Measurements from ENCODE around the gene HOXB3. TPM values are rescaled to one million over a fixed set of nuclear protein-coding genes. Genes with fewer than 3 reads are reported as not detected.
A peak's percentile ranks its signal among the peaks of the same experiment; 100 is the strongest.

The HOXB3 gene
- total RNA-seq, 6 donors from 2014 or later, result 2.9 to 12.6 (median 7.9) TPM

- H3K27ac ChIP-seq, result peak overlapping the region; percentile 80 to 94 (median 86)
- H3K9me3 ChIP-seq, result no peaks in the 10 kb centered on the region
- H3K4me3 ChIP-seq, result peak overlapping the region in 2 of 4 donors; percentile 47 to 48
- DNase-seq, result peak in 1 of 2 donors; percentile 77
- TF ChIP-seq EP300 (IDR thresholded peaks at IDR 0.05) (no peak), POLR2AphosphoS5 (IDR thresholded peaks at IDR 0.05) (peak in 1 of 2 donors; percentile 42)
- peaks cover 18 to 33% (median 22%) of the 10 kb centered on the region in 4 donors for H3K4me1 ChIP-seq
- H3K36me3 ChIP-seq, result no peaks in the 10 kb centered on the region
- WGBS, 2 donors, result 24 to 26% methylated on average over 26 of the region's 26 CpGs
- ATAC-seq (ENCODE audit: low FRiP score in 2 of 2), result no peak
- H3K27me3 ChIP-seq, result peaks cover 0 to 83% (median 45%) of the 10 kb centered on the region in 4 donors
Observed at GRCh38 chr17:48579760-48580554, 10.1 kb downstream of the HOXB3 start.

GRCh38 chr17:48579471-48579759 is 10.6 kb downstream of the HOXB3 start:
- DNase-seq (no peak), ATAC-seq (ENCODE audit: low FRiP score in 2 of 2) (no peak)
- peak overlapping the region; percentile 80 to 94 (median 86) for H3K27ac ChIP-seq
- peaks cover 0 to 83% (median 43%) of the 10 kb centered on the region in 4 donors for H3K27me3 ChIP-seq
- TF ChIP-seq, protein P1, sequence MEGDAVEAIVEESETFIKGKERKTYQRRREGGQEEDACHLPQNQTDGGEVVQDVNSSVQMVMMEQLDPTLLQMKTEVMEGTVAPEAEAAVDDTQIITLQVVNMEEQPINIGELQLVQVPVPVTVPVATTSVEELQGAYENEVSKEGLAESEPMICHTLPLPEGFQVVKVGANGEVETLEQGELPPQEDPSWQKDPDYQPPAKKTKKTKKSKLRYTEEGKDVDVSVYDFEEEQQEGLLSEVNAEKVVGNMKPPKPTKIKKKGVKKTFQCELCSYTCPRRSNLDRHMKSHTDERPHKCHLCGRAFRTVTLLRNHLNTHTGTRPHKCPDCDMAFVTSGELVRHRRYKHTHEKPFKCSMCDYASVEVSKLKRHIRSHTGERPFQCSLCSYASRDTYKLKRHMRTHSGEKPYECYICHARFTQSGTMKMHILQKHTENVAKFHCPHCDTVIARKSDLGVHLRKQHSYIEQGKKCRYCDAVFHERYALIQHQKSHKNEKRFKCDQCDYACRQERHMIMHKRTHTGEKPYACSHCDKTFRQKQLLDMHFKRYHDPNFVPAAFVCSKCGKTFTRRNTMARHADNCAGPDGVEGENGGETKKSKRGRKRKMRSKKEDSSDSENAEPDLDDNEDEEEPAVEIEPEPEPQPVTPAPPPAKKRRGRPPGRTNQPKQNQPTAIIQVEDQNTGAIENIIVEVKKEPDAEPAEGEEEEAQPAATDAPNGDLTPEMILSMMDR (IDR thresholded peaks at IDR 0.05), result no peak
- TF ChIP-seq POLR2A (IDR thresholded peaks at IDR 0.05), result no peak
- TF ChIP-seq POLR2AphosphoS5 (IDR thresholded peaks at IDR 0.05), result no peak
- no peak for TF ChIP-seq EP300 (IDR thresholded peaks at IDR 0.05)
- 14 to 23% methylated on average over 7 of the region's 7 CpGs for WGBS, 2 donors
- peak overlapping the region in 2 of 4 donors; percentile 53 to 57 for H3K4me3 ChIP-seq
- H3K4me1 ChIP-seq, result peaks cover 17 to 30% (median 19%) of the 10 kb centered on the region in 4 donors
- no peaks in the 10 kb centered on the region for H3K9me3 ChIP-seq
- H3K36me3 ChIP-seq, result no peaks in the 10 kb centered on the region

DNA sequence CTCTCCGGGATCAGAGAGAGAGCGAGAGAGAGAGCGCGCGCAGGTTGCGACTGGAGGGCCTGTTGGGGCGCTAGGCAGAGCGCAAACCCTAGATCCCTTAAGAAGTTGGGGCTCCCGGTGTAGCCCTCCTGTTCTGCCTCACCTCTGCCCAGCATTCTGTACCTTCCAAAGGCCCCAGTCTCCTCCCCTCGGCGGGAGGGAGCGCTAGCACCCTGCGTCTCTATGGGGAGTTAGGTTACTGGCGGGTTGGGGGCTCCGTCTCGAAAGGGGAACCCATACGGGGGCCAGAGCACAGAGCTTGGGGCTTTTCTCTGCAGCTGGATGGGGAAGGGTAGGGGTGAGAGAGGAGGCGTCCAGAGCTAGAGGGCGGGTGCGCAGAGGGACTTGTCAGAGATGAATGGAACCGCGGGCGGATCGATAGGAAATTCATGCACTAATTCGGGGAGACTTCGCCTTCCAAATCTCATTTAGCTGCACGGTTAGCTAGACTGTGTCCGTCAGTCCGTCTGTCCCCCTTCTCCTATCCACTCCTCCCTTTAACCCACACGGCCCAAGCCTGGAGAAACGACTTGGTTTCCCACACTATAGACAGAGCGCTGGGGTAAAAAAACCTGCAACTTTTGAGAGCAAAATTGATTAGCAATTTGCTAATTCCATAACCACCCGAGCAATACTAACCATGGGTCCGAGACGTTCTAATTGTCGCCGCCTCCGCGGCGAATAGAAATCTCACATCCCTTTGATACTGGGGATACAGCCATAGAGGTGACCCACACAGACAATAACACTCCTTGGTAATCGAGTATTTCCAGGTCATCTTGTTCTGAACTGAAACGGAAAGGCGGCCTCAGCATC is 11.2 kb downstream of the HOXB3 start:
- Histone ChIP-seq H3K4me1 (peaks cover 17 to 30% (median 19%) of the 10 kb centered on the region in 4 donors), H3K27me3 (peaks cover 0 to 77% (median 42%) of the 10 kb centered on the region in 4 donors), H3K4me3 (peak overlapping the region; percentile 28 to 57 (median 52)), H3K9me3 (no peaks in the 10 kb centered on the region), H3K27ac (peak overlapping the region; percentile 80 to 94 (median 86)), H3K36me3 (no peaks in the 10 kb centered on the region)
- DNase-seq (no peak), ATAC-seq (ENCODE audit: low FRiP score in 2 of 2) (no peak)
- TF ChIP-seq, protein P1 (IDR thresholded peaks at IDR 0.05), result no peak
- TF ChIP-seq POLR2AphosphoS5 (IDR thresholded peaks at IDR 0.05) (no peak), EP300 (IDR thresholded peaks at IDR 0.05) (no peak), POLR2A (IDR thresholded peaks at IDR 0.05) (no peak)
- WGBS, 2 donors, result 9 to 11% methylated on average over 35 to 38 of the region's 43 CpGs

DNA sequence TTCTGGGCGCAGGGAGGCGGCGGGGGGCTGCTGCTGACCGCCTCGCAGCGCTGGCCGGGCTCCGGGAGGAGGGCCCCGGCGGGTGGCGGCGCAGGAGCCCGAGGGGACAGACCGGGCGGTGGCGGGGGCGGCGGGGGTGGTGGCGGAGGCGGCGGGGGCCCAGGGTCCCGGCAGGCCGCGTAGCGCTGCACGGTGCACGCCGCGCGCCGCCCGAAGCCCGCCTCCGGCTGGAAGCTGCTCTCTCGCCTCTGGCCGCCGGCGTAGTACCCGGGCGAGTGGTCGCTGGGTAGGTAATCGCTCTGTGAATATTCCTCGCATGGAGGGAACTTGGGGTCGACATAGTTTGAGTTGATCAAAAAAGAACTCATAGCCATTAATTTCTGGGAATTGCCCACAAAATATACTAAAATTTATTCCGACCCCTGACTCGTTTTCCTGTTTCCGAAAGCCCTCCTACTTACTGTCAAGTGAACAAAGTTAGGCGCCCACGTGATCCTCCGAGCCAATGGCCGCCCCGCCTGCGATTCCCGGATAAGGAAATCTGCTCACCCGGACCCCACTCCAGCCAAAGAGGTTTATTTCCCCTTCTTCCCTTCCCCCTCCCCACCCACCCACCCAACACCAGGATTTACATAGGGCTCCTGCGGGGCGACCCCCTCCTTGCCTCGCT is 12.0 kb downstream of the HOXB3 start, which contains the start of gene HOXB4:
Gene HOXB4, minus strand, starts transcription at position 405 of the 670 bp plus-strand sequence. Its CDS starts 31 bp downstream, at position 374.
- Histone ChIP-seq H3K9me3 (no peaks in the 10 kb centered on the region), H3K36me3 (no peaks in the 10 kb centered on the region), H3K27me3 (peaks cover 0 to 76% (median 39%) of the 10 kb centered on the region in 4 donors), H3K4me1 (peaks cover 17 to 30% (median 19%) of the 10 kb centered on the region in 4 donors), H3K4me3 (peak within 1 kb of the TSS; percentile 28 to 57 (median 52)), H3K27ac (peak within 1 kb of the TSS; percentile 80 to 94 (median 86))
- TF ChIP-seq, protein P1 (IDR thresholded peaks at IDR 0.05), result no peak
- TF ChIP-seq POLR2AphosphoS5 (IDR thresholded peaks at IDR 0.05) (no peak), EP300 (IDR thresholded peaks at IDR 0.05) (no peak), POLR2A (IDR thresholded peaks at IDR 0.05) (no peak)
- DNase-seq, result peak; percentile 74 to 95
- ATAC-seq (ENCODE audit: low FRiP score in 2 of 2), result peak in 1 of 2 donors; percentile 73
- WGBS, 2 donors, result 2 to 5% methylated on average over 13 to 27 of the region's 58 CpGs

All from upper lobe of left lung (tissue), 6 donors.